HCT116 (cell line): ENCODE results near the gene CCHCR1.

Source experiments
- EZH2 ChIP-seq: fragments of 200-600 bp; sonication (generic); IDR thresholded peaks from 2 replicates; pipeline ENCODE4 v1.6.1; 2017; ENCODE audit warnings: antibody characterized with exemption, mixed run types
- TF ChIP-seq, protein P1 (sequence below), 3 experiments: fragments of 200-600 bp in 1 of 3; sonication (generic) in 1 of 3; IDR thresholded peaks in 2 of 3; conservative IDR thresholded peaks in 1 of 3; 2 replicates each; pipeline ENCODE4 v1.5.1; 2012 to 2017; ENCODE audit warnings: low read depth in 2 of 3, low read length in 2 of 3, antibody characterized with exemption in 1 of 3, borderline replicate concordance in 1 of 3, control low read depth in 1 of 3, mild to moderate bottlenecking in 1 of 3, mixed read lengths in 1 of 3, mixed run types in 1 of 3, moderate library complexity in 1 of 3; ENCODE audit not compliant: insufficient read depth in 1 of 3
- TF ChIP-seq, protein P2 (sequence below): IDR thresholded peaks from 2 replicates; pipeline ENCODE4 v1.6.1; 2012
- TF ChIP-seq, protein P3 (sequence below): IDR thresholded peaks from 2 replicates; pipeline ENCODE4 v1.6.1; 2012; ENCODE audit warnings: low read depth

DNA sequence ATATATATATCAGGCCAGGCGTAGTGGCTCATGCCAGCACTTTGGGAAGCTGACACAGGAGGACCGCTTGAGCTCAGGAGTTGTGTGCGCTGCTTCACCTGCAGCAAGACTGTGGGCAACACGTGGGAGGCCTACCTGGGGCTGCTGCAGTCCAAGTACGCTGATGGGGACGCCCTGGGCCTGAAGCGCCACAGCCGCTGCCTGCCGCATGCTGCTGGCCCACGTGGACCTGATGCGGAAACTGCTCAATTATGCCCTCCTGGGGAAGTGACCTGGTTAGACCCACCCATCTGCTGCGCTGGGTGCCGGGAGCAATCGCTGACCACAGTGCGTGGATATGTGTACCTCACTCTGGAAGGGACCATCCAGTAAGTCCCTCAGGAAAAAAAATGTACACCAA, 17.0 kb downstream of the CCHCR1 start:
- TF ChIP-seq, protein P1, sequence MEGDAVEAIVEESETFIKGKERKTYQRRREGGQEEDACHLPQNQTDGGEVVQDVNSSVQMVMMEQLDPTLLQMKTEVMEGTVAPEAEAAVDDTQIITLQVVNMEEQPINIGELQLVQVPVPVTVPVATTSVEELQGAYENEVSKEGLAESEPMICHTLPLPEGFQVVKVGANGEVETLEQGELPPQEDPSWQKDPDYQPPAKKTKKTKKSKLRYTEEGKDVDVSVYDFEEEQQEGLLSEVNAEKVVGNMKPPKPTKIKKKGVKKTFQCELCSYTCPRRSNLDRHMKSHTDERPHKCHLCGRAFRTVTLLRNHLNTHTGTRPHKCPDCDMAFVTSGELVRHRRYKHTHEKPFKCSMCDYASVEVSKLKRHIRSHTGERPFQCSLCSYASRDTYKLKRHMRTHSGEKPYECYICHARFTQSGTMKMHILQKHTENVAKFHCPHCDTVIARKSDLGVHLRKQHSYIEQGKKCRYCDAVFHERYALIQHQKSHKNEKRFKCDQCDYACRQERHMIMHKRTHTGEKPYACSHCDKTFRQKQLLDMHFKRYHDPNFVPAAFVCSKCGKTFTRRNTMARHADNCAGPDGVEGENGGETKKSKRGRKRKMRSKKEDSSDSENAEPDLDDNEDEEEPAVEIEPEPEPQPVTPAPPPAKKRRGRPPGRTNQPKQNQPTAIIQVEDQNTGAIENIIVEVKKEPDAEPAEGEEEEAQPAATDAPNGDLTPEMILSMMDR (IDR thresholded peaks at IDR 0.05 in 2 of 3, conservative IDR thresholded peaks at IDR 0.05 in 1 of 3; ENCODE audit: borderline replicate concordance in 1 of 3, insufficient read depth in 1 of 3, low read depth in 2 of 3, low read length in 2 of 3) = no peak
- TF ChIP-seq EZH2 = no peak
- TF ChIP-seq, protein P2, sequence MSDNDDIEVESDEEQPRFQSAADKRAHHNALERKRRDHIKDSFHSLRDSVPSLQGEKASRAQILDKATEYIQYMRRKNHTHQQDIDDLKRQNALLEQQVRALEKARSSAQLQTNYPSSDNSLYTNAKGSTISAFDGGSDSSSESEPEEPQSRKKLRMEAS = no peak
- TF ChIP-seq, protein P3, sequence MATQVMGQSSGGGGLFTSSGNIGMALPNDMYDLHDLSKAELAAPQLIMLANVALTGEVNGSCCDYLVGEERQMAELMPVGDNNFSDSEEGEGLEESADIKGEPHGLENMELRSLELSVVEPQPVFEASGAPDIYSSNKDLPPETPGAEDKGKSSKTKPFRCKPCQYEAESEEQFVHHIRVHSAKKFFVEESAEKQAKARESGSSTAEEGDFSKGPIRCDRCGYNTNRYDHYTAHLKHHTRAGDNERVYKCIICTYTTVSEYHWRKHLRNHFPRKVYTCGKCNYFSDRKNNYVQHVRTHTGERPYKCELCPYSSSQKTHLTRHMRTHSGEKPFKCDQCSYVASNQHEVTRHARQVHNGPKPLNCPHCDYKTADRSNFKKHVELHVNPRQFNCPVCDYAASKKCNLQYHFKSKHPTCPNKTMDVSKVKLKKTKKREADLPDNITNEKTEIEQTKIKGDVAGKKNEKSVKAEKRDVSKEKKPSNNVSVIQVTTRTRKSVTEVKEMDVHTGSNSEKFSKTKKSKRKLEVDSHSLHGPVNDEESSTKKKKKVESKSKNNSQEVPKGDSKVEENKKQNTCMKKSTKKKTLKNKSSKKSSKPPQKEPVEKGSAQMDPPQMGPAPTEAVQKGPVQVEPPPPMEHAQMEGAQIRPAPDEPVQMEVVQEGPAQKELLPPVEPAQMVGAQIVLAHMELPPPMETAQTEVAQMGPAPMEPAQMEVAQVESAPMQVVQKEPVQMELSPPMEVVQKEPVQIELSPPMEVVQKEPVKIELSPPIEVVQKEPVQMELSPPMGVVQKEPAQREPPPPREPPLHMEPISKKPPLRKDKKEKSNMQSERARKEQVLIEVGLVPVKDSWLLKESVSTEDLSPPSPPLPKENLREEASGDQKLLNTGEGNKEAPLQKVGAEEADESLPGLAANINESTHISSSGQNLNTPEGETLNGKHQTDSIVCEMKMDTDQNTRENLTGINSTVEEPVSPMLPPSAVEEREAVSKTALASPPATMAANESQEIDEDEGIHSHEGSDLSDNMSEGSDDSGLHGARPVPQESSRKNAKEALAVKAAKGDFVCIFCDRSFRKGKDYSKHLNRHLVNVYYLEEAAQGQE = no peak
